SW 1271 (cell line): ENCODE results near the gene UCN.
"Not testable (repeated sequence)": the region's sequence is repeated elsewhere in the genome, so short reads cannot be mapped to it uniquely, and the experiment has no call there.

Experiments
- DNase-seq, 2 experiments: peaks; one replicate each; lab custom pipeline; 2025; lab: John Stamatoyannopoulos, UW

Gene UCN

DNA sequence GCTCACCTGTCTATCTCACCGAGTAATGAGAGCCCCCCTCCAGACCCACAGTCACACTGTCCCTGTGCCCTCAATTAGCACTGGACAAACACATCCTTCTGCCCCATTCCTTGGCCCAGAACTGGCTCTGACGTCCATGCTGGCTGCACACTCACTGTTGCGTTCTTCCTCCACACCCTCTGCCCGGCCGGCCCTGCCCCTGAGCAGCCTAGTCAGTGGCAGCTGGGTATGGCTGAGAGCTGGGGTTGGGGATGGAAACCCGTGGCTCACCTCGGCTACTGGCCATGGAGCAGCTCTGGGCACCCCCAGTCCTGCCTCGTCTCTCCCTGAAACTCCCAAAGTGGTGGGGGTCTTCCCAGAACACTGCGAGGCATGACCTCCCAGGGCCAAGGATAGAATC lies 6.5 kb upstream of the UCN start:
- no peak for DNase-seq

DNA sequence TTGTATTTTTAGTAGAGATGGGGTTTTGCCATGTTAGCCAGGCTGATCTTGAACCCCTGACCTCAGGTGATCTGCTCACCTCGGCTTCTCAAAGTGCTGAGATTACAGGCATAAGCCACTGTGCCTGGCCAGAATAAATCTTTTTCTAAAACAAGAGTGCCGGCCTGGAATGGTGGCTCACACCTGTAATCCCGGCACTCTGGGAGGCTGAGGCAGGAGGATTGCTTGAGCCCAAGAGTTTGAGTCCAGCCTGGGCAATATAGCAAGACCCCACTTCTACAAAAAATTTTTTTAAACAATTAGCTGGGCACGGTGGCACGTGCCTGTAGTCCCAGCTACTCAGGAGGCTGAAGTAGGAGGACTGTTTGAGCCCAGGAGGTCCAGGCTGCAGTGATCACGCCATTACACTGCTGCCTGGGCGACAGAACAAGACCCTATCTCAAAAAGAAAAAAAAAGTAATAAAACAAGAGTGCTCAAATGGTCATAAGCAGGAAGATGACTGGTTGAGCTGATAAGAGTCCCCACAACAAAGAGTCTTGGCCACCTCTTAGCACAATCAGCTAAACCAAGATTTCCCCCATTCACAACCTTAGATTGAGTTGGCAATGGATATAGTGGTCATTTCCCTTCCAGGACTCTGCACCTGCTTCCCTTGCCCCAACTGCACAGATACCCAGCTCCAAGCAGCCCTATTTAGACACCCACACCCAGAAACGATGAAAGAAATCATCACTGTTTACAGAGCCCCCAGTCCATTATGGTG lies 5.8 kb upstream of the UCN start:
- no peak for DNase-seq

DNA sequence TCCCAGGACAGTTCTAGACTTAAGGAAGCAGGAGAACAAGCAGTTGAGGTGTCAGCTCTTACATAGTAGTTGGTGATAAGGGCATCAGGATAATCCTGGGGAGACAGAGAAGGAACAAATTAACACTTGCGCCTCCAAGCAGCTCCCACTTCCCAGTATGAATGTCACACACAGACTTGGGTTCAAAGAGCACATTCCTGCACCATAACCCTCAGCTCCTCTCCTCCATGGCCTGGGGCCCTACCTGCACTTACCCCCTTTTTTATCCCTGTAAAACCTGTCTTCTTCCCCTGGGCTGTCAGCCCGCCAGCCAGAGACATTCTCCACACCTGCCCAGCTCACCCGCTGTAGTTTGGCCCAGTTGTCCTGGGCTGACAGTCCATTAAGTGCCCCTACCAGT lies 3.9 kb upstream of the UCN start:
- DNase-seq = no peak

DNA sequence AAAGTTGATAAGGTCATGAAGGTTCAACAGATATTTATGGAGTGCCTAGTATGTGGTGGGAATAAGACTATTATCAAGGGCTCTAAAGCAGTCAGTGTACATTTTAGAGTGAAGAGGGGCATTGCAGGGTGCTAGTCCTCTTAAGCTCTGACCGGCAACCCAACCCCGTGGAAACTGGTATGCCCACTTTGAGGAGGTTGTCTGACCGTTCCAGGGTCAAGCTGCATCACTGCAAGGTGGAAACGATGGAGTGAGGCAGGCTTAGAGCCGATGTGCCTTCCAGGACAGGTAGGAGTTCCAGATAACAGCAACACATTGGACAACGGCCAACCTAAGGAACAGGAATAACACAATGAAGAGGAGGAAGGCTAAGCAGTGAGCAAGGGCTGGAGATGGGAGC lies 1.4 kb upstream of the UCN start:
- no peak for DNase-seq

DNA sequence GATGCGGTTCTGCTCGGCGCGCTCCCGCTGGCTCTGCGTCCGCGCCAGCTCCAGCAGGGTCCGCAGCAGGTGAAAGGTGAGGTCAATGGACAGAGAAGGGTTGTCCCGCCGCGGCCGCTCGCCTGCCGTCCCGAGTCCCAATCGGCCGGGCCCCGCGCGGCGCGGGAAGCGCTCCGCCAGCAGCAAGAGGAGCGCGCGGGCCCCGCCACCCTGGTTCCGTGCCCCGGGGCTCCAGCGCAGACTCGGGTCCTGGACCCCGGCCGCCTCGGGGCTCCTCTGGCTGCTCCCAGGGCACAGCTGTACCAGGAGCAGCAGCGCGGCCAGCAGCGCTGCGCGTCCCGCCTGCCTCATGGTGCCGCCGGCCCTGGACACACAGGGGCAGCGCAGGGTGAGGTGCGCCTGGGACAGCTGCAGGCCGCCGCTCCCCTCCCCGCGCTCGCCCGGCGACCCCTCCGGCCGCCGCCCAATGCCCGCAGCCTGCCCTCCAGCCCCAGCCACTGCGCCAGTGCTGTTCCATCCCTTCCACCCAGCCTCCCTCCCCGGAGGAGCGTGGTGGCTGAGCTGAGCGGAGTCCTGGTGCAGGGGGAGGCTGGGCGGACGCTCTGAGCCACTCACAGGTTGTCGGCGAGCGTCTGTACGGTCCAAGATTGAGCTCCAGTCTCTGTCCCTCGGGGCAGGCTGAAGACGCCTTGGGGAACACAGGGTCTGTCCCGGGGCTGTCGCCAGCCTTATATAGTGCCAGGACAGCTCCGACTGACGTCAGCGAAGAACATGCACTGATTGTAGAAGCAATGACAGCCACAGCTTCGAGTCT lies 493 bp downstream of the UCN start:
- DNase-seq = no peak

DNA sequence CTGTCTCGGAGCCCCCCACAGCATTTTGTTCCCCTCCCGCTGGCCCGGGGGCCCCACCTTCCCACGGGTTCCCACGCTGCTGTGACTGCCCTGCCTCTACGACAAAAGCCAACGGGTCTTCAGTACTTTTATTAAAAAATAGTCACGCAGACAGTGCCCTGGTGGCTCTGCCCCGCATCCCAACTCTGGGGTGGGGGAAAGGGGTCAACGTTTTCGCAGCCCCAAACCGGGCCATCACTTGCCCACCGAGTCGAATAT lies 1.0 kb downstream of the UCN start:
- DNase-seq = no peak

DNA sequence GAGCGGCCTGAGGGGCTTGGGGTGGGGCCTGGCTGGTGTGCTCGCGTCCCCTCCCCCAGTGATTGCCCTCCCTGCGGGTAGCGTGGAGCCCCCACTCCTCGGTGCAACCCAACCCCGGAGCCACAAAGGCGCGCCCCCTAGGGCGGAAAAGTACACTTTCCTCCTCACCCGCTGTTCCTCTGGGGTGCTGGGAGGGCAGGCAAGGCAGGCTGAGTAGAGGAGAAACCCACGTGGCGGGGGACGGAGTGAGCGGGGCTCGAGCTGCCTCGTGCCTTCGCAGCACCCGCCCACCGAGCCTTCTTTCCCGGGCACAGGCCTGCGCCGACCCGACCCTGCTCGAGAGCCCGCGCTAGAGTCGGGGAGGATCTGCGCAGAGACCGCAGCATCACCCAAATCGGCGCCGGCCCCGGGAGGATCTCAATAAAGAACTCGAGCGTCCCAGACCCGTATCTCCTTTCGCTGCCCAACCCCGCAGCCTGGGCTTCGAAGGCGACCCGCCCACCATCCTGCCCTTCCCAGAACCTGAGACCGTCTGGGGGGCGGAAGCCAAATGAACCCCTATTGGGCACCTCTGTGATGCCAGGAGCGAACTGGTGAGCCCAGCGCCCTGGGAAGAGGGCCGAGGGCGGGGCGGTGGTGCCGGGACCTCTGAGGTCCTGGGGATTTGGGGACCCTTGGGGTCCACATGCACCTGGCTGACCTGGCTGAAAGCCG lies 1.5 kb downstream of the UCN start:
- DNase-seq = no peak

DNA sequence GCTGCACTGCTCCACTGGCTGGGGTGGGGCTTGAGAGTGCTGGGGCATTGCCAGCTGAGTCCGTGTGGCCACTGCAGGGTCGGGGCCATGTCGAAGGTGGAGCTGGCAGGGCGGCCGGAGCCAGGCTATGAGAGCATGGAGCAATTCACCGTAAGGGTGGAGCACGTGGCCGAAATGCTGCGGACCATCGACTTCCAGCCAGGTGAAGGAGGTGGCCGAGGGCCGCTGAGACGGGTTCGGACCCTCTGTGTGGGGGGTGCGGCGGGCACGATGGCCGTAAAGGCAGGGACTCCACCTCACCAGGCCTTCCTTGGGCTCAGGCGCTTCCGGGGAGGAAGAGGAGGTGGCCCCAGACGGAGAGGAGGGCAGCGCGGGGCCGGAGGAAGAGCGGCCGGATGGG lies 2.1 kb downstream of the UCN start:
- no peak for DNase-seq

DNA sequence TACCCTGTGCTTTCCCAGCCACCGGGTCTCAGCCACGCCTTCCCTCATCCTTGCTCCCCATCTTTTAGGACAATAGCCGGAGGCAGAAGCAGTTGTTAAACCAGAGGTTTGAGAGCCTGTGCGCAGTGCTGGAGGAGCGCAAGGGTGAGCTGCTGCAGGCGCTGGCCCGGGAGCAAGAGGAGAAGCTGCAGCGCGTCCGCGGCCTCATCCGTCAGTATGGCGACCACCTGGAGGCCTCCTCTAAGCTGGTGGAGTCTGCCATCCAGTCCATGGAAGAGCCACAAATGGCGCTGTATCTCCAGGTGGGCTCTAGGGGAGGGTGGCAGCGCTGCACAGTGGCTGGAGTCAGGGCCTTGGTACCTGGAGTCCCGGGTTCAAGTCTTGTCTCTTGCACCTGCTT lies 2.7 kb downstream of the UCN start:
- DNase-seq = no peak

DNA sequence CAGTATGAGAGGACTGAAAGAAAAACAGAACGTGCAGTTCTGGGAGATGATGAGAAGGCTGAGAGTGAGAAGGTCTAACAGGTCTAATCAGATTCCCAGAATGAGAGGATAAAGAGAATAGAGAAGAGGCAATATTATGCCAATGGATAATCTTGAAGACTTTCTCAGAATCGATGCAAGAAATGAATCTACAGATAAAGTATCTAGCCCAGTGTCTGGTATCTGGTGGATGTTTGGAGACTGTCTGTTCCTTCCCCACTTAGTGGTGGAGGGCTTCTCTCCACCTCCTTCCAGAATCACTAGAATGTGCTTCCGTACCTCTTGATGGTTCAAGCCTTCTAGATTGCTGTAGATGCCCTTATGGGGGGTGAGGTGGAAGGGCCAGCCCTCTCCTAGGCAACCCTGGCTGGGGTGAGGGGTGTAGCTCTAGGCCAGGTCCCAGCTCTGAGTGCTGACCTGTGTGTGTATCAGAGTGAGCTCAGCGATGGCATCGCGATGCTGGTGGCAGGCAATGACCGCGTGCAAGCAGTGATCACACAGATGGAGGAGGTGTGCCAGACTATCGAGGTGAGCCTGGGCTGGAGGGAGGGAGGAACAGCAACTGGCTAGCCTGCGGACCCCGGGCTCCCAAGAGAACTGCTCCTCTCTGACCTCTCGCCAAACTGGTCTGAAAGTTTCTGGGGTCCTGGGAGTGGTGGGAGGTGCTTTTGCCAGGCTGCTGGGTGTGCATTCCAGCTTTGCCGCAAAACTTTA lies 3.6 kb downstream of the UCN start:
- no peak for DNase-seq

DNA sequence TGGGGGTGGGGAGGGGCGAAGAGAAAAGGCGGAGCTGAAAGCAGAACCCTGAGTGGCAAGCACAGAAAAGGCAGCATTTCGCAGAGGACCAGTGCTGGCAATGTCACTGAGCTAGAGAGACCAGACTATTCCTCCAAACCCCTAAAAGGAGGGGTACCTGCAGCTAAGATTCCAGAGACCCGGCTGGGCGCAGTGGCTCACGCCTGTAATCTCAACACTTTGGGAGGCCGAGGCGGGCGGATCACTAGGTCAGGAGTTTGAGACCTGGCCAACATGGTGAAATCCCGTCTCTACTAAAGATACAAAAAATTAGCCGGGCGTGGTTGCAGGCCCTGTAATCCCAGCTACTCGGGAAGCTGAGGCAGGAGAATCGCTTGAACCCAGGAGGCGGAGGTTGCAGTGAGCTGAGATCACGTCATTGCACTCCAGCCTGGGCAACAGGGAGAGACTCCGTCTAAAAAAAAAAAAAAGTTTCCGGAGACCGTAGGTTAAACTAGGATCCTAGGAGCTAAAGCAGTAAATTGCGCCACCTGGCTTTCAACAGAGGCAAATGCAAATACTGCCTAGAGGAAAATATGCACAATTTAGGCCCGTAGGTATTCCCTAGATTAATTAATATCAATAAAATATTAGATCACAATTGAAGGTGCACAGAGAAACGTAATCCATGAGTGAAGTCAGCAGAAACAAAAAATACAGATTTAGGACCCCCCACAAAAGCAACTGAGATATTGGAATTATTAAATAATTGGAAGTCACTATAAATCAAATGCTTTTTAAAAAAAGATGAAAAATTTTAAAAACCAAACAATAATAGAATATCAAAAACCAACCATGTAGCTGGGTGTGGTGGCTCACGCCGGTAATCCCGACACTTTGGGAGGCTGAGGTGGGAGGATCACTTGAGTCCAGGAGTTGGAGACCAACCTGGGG lies 4.9 kb downstream of the UCN start:
- peak; percentile 75 to 88 for DNase-seq

DNA sequence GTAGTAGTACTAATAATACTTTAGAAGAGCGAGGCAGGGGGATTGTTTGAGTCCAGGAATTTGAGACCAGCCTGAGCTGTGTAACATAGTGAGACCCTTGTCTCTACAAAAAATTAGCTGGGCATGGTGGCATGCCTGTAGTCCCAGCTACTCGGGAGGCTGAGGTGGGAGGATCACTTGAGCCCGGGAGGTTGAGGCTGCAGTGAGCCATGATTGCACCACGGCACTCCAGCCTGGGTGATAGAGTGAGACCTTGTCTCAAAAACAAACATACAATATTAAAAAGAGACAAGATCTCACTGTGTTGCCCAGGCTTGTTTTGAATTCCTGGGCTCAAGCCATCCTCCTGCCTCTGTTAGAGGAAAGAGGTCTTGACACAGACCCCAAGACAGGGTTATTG lies 7.6 kb downstream of the UCN start:
- not testable (repeated sequence) for DNase-seq

DNA sequence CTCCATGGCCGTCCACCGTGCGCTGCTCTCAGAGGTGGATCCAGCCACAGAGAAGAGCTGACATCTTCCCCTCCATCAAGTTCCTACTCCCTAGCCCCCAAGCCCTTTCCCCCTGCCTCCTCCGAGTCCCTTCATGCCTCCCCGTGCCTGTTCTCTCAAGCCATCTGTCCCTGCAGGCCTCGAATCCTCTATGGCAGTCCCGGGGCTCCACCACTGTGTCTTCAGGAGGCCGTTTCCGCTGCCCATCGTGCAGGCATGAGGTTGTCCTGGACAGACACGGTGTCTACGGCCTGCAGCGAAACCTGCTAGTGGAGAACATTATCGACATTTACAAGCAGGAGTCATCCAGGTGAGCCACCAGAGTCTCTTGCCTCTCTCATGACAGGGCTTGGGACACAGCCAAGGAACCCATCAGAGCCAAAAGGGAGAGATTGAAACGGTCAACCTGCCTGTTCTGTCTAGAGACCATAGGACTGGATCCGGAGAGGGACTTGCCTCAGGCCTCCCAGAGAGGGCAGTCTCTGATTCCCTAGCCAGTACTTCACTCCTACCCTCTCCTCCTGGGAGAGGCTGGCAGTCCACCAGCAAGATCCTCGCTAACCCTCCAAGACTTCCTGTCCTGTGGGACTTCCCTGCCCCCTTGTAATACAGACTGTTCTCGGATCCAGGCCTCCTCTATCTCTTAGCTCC lies 9.7 kb downstream of the UCN start:
- no peak for DNase-seq

DNA sequence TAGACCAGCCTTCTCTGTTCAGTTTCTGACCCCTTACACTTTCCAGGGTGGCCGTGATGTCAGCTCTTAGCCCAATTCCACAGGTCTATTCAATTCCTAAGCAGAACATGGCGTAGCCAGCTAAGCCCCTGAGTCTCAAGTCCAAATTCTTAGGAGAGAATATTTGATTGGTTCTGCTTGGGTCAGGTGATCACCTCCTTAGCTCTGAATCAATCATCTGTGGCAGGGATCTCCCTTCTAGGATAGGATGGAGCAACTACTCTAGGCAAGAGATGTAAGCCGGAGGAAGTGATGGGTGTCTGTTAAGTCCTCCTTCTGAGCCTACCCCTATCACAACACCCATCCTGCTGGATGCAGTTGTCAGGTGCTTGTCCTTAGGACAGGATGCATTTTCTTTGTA lies 11.1 kb downstream of the UCN start:
- no peak for DNase-seq

DNA sequence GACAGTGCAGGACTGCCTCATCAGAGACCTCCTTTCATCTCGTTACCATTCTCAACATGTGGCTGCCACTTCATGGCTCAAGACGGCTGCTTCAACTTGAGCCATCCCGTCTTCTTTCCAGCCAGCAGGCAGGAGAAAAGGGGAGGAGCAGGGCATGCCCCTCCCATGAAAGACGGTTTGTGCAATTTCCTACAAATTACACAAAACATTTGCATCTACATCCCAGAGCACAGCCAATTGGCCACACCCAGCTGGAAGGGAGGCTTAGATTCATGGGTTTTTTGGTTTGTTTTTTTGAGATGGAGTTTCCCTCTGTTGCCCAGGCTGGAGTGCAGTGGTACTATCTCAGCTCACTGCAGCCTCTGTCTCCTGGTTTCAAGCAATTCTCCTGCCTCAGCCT lies 11.8 kb downstream of the UCN start:
- no peak for DNase-seq

DNA sequence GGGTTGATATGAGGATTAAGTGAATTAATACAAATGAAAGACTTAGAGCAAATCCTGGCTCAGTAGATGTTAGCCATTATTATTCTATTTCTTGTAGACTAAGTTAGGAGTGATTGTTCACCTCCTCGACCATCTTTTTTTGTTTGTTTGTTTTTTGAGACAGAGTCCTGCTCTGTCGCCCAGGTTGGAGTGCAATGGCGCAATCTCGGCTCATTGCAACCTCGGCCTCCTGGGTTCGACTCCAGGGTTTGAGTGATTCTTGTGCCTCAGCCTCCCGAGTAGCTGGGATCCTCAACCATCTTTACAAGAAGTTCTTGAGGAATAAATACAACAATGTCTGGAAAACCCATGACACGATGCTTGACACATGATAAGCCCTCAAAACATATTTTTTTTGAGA lies 13.3 kb downstream of the UCN start:
- no peak for DNase-seq

DNA sequence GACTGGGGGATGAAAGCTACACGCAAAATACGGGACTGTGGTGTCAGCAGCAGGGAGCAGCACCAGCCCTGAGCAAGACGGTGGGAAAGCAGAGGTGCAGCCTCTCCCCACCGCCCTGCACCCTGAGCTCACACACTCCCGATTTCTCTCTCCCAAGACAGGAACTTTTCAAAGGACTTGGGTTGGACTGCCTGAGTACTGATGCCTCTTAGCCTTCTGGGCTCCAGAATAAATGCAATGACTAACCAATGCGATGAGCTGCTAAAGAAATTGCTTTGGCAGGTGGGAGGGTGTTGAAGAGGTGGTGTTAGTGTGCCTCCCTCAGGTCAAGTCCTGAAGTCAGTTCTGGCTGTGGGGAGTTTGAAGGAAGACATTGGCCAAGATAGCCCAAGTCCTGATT lies 16.4 kb downstream of the UCN start:
- DNase-seq = peak in 1 of 2 experiments; percentile 15

DNA sequence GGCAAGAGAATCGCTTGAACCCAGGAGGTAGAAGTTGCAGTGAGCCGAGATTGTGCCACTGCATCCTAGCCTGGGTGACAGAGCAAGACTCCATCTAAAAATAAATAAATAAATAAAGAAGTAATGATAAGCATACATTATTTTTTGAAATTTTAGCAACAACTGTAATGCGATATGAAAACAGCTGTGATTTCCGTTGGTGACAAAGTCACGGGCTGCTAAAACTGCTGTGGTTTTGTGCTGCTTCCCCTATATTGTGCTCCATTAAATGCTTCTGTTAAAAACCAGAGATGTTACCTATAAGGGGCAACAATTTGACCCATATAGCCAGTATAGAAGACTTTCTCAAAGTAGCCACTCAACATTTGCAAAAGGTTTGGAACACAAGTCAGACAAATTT lies 17.7 kb downstream of the UCN start:
- DNase-seq = no peak

DNA sequence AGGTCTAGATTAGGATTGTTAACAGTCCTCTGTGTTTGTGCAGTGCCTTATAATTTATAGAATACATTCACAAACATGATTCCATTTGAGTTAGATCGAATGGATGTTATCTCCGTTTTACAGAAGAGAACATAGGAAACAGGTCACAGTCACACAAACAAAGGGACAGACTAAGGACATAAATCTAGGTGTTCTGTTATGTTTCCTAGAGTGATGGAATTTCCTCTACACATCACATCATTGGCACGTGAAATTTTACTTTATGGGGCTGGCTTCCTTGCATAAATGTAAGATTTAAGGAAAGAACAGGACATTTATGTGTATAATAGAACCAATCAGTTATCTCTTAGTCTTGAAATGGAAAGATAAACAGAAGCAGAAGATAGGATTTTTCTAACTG lies 19.6 kb downstream of the UCN start:
- no peak for DNase-seq

DNA sequence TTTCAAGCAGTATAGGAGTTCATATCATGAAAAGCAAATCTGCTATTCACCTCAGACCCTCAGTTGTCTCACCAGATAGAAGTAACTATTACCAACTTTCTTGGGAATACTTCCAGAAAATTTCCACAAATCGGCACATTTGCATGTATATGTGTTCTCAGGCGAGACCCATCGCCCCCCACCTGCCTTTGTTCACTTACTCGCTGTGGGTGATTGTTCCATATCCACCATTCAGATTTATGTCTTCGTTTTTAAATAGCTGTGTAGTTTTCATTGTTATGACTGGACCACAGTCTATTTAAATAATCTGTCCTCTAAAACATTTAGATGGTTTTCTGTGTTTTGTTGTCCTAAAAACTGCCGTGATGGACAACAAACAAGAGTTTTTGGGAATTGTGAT lies 22.8 kb downstream of the UCN start:
- no peak for DNase-seq

DNA sequence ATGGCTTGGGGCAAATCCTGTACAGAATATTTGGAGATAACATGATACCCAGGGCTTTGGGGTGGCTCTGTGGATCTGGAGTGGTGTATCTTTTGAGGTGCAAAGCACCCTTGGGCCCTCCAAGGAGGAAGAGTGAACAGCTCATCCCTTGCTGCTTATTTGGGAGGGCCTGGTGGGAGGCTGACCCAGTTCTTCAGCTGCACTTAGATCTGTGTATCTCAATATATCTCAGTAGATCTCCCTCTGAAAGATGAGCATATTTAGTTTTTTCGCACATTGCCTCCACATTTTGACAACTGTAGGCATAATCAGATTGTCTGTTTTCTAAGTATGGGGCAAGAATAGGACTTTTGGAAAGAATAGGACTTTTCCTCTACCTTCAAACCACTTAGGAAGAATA lies 23.2 kb downstream of the UCN start:
- no peak for DNase-seq
